Measurements from ENCODE around the gene WDR18.
"Not testable (repeated sequence)": the region's sequence is repeated elsewhere in the genome, so short reads cannot be mapped to it uniquely, and the experiment has no call there.

The WDR18 gene

DNA sequence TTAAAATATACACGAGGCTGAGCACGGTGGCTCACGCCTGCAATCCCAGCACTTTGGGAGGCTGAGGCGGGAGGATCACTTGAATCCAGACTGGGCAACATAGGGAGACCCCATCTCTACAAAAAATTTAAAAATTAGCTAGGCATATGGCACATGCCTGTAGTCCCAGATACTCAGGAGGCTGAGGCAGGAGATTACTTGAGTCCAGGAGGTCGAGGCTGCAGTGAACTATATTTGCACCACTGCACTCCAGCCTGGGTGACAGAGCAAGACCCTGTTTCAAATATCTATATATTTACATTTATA lies 39.7 kb downstream of the WDR18 start:
- DNase-seq = not testable (repeated sequence)

- not testable (repeated sequence) for DNase-seq
Measured at GRCh38 chr19:1025080-1025479, 40.9 kb downstream of the WDR18 start.

DNA sequence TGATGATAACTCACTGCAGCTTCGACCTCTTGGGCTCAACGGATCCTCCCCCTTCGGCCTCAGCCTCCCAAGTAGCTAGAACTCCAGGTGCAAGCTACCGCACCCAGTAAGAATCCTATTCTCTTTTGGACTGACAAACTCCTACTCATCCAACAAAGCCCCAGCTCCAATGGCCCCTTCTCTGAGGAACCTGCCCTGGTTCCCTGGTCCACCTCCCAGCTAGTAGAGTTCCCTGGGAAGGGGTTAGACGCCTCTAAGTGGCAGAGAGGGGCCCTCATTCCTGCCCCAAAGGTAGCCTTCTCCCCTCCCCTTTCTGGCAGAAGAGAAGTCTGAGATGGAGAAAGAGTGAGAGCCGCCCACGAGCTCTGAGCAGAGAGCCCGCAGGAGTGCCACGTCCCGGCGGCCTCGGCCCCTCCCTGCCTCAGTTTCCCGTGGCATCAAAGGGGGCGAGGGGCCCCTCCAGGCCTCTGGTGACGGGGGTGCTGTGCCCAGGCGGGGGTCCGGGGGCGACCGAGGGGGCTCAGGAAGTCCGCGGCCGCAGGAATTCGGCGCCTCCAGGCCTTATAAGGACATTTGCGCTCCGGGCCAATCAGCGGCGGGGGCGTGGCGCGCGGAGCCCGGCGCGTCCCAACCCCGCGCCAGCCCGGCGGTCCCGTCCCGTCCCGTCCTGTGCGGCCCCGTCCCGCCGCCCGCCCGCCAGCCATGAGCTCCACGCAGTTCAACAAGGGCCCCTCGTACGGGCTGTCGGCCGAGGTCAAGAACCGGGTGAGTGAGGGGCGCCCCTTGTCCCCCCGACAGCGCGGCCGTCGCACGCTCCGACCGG lies 42.0 kb downstream of the WDR18 start, which contains the start of gene CNN2:
Gene CNN2 (plus strand): TSS at position 649 of the 823 bp plus-strand sequence. CDS start 54 bp downstream, at position 703.
- peak; percentile 86 for DNase-seq

DNA sequence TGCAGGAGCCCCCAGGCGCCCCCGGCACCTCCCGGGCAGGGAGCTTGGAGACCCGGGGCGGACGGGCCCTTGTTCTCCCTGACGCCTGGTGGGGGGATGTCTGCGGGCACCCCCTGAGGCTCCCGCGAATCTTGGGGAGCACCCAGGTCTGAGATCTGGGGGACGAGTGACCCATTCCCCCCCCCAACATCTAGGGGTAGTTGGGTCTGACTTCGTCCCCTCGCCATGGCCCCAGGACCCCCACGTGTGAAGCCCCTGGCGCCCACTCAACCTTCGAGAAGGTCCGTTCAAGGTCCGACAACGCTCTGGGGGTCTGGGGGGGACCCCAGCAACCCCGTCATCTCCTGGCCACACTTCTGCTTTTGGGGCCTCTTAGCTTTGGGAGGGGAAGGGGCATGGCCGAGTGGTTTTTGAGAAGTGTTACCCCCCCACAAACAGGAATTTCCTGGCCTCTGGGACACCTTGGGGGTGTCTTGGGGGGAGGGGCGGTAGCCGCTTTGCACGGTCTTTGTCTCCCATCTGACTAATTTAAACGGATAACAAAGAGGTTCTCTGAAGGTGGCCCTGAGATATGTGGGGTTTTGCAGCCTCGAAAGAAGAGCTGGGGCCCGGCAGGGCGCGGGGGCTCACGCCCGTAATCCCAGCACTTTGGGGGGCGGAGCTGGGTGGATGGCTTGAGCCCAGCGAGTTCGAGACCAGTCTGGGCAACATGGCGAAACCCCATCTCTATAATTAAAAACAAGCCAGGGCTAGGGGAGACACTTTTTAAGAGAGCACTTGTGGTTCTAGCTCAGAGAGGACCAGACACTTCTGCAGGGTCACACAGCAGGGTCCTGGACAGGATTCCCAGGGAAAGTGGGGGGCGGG lies 42.9 kb downstream of the WDR18 start:
- peak; percentile 58 for DNase-seq

- no peak for DNase-seq
Measured at GRCh38 chr19:1027650-1028061, 43.5 kb downstream of the WDR18 start.

- peak; percentile 99 for DNase-seq
Measured at GRCh38 chr19:1028062-1028926, 44.1 kb downstream of the WDR18 start.

- DNase-seq = no peak
Measured at GRCh38 chr19:1032264-1032867, 48.2 kb downstream of the WDR18 start.

DNA sequence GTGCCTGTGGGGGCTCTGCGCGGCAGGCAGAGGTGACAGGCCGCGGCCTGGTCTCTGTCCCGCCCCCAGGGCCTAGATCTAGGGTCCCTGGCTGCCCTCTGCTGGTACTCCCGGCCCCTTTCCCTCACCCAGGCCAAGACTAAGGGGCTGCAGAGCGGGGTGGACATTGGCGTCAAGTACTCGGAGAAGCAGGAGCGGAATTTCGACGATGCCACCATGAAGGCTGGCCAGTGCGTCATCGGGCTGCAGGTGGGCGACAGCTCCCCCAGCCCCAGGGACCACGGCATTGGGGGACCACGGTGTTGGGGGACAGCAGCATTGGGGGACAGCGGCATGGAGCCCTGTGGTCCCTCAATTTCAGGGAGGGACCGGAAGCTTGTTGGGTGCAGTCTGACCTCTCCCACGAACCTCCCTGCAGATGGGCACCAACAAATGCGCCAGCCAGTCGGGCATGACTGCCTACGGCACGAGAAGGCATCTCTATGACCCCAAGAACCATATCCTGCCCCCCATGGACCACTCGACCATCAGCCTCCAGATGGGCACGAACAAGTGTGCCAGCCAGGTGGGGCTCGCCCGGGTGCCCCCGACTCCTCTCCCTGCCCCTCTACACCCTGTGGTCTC lies 52.0 kb downstream of the WDR18 start:
- no peak for DNase-seq

DNA sequence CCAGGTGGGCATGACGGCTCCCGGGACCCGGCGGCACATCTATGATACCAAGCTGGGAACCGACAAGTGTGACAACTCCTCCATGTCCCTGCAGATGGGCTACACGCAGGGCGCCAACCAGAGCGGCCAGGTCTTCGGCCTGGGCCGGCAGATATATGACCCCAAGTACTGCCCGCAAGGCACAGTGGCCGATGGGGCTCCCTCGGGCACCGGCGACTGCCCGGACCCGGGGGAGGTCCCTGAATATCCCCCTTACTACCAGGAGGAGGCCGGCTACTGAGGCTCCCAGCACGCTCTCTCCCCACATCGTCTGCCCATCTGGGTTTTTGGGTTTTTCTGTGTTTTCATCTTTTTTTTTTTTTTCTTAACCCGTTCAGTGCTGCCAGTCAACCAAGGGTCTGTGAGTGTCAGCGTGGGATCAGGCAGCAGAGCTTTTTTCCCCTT lies 53.5 kb downstream of the WDR18 start:
- no peak for DNase-seq

DNA sequence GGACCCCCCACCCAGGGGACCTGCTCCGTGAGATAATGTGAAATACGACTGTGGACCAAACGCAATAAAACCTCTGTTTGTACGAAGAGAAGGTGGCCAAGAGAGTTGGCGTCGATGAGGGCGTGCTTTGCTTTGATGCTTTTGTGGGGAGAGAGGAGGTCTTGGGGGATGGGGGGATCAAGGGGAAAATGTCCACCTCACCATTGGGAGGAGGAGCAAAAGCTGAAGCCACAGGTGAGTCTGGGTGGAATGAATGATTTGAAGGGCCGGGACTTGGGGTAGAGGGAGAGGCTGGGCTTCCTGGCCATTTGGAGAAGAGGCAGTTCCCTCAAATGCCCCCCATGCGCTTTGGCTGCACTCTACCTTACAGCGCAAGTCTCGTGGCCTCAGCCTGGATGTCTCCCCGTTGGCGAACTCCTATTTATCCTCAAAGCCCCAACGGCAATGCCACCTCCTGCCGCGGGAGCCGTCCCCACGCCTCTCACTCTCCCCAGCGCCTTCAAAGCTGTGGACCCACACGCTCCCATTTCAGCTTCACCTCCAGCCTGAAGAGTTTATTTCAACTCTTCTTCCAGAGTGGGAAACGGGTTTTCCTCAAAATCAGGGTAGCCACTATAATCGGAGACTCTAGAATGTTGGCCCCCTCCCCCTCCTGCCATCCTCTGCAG lies 55.0 kb downstream of the WDR18 start:
- peak; percentile 54 for DNase-seq

- peak; percentile 98 for DNase-seq
Measured at GRCh38 chr19:1039646-1040475, 55.7 kb downstream of the WDR18 start, which contains the start of gene ABCA7. TSS of gene ABCA7 (plus strand) at chr19:1040107. CDS start at chr19:1041362, 1,255 bp downstream.

- peak; percentile 96 for DNase-seq
Measured at GRCh38 chr19:1040476-1041271, 56.5 kb downstream of the WDR18 start.

DNA sequence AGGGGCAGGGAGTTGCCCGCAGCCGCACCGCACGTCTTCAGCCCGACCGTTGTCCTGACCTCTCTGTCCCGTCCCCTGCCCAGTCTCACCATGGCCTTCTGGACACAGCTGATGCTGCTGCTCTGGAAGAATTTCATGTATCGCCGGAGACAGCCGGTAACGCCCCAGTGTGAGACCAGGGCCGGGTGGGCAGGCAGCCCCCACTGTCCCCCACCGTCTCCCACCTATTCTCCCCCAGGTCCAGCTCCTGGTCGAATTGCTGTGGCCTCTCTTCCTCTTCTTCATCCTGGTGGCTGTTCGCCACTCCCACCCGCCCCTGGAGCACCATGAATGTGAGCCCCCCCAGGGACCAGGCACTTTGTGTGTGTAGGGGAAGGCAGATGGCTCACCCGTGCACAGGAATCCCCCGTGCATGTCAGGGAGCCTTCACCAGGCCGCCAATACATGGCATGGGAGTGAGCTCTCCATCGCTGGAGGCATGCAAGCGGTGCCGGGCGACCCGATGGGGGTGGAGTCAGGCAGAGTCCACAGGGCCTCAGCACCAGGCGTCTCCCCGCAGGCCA lies 57.2 kb downstream of the WDR18 start:
- no peak for DNase-seq

- DNase-seq = no peak
Measured at GRCh38 chr19:1041835-1042685, 57.9 kb downstream of the WDR18 start.

- DNase-seq = no peak
Measured at GRCh38 chr19:1042689-1043511, 58.8 kb downstream of the WDR18 start.

Data from fibroblast of skin of right biceps (primary cell).